HEK293 (cell line): ENCODE results near the gene KIF22.
A peak's percentile ranks its signal among the peaks of the same experiment; 100 is the strongest.

Source experiments
- CTCF ChIA-PET: fragments of 350-600 bp; formaldehyde crosslinking; extraction: SDS; loops from one replicate; lab custom pipeline; 2021; ENCODE audit warnings: antibody characterized with exemption; lab: Yijun Ruan, JAX
- POLR2A ChIA-PET: fragments of 300-600 bp; formaldehyde crosslinking; extraction: SDS; loops from one replicate; lab custom pipeline; 2020; ENCODE audit warnings: antibody characterized with exemption, inconsistent platforms; lab: Yijun Ruan, JAX
- H3K27ac ChIP-seq: fragments of 200-500 bp; sonication (Bioruptor generic); 2 replicates; pipeline ENCODE4 v1.5.1; 2014; ENCODE audit warnings: low read depth, low read length, control low read depth, inconsistent platforms; ENCODE audit errors: extremely low read depth
- H3K36me3 ChIP-seq, 2 experiments: fragments of 200-500 bp in 1 of 2; sonication (Bioruptor generic) in 1 of 2; 1 replicate in 1 of 2; 2 replicates in 1 of 2; pipeline ENCODE4 v1.5.1; 2014 to 2017; ENCODE audit warnings: inconsistent platforms in 2 of 2, low read length in 2 of 2; ENCODE audit not compliant: control insufficient read depth in 2 of 2, insufficient read depth in 1 of 2
- H3K4me1 ChIP-seq: fragments of 200-500 bp; sonication (Bioruptor generic); 2 replicates; pipeline ENCODE4 v1.5.1; 2014; ENCODE audit warnings: mild to moderate bottlenecking, low read length, inconsistent platforms; ENCODE audit not compliant: control insufficient read depth, insufficient read depth
- H3K4me3 ChIP-seq: 2 replicates; pipeline ENCODE4 v1.5.1; 2011; ENCODE audit warnings: low read depth, mild to moderate bottlenecking, control low read depth, low read length, moderate library complexity
- H3K9me3 ChIP-seq: fragments of 200-500 bp; sonication (Bioruptor generic); 2 replicates; pipeline ENCODE4 v1.5.1; 2014; ENCODE audit warnings: low read depth, low read length, inconsistent platforms; ENCODE audit not compliant: control insufficient read depth, insufficient read depth
- GFI1B ChIP-seq: fragments of 450-650 bp; formaldehyde crosslinking; IDR thresholded peaks from 2 replicates; pipeline ENCODE4 v1.5.1; 2016; ENCODE audit warnings: missing biosample characterization, missing genetic modification characterization
- GLIS2 ChIP-seq: fragments of 450-650 bp; formaldehyde crosslinking; IDR thresholded peaks from 2 replicates; pipeline ENCODE4 v1.5.1; 2016; ENCODE audit warnings: missing biosample characterization, missing genetic modification characterization
- IKZF3 ChIP-seq: fragments of 450-650 bp; IDR thresholded peaks from 2 replicates; pipeline ENCODE4 v1.5.0; 2018; ENCODE audit warnings: missing biosample characterization, mild to moderate bottlenecking, missing genetic modification characterization, moderate library complexity
- SCRT2 ChIP-seq: fragments of 450-650 bp; formaldehyde crosslinking; IDR thresholded peaks from 2 replicates; pipeline ENCODE4 v1.5.1; 2016; ENCODE audit warnings: missing biosample characterization, missing genetic modification characterization
- SETDB1 ChIP-seq: IDR thresholded peaks from one replicate; pipeline ENCODE4 v1.6.1; 2017; ENCODE audit warnings: mild to moderate bottlenecking, low read length, moderate library complexity, mixed read lengths; ENCODE audit not compliant: insufficient read length
- SP3 ChIP-seq: fragments of 450-650 bp; formaldehyde crosslinking; IDR thresholded peaks from 2 replicates; pipeline ENCODE4 v1.5.1; 2016; ENCODE audit warnings: missing biosample characterization, missing genetic modification characterization
- ZEB2 ChIP-seq: fragments of 450-650 bp; formaldehyde crosslinking; IDR thresholded peaks from 2 replicates; pipeline ENCODE4 v1.5.1; 2016; ENCODE audit warnings: missing biosample characterization, missing genetic modification characterization
- ZFP3 ChIP-seq: fragments of 450-650 bp; formaldehyde crosslinking; IDR thresholded peaks from 2 replicates; pipeline ENCODE4 v1.5.1; 2016; ENCODE audit warnings: low read depth, missing biosample characterization, missing genetic modification characterization
- ZIC2 ChIP-seq: fragments of 450-650 bp; formaldehyde crosslinking; IDR thresholded peaks from 2 replicates; pipeline ENCODE4 v1.5.1; 2016; ENCODE audit warnings: missing biosample characterization, missing genetic modification characterization
- ZNF133 ChIP-seq: fragments of 450-650 bp; formaldehyde crosslinking; IDR thresholded peaks from 2 replicates; pipeline ENCODE4 v1.5.1; 2016; ENCODE audit warnings: missing biosample characterization, missing genetic modification characterization
- ZNF211 ChIP-seq: fragments of 450-650 bp; formaldehyde crosslinking; IDR thresholded peaks from 2 replicates; pipeline ENCODE4 v1.5.1; 2016; ENCODE audit warnings: low read depth, missing biosample characterization, missing genetic modification characterization
- ZNF248 ChIP-seq: fragments of 450-650 bp; formaldehyde crosslinking; IDR thresholded peaks from 2 replicates; pipeline ENCODE4 v1.5.1; 2017; ENCODE audit warnings: missing biosample characterization, missing genetic modification characterization
- ZNF362 ChIP-seq: fragments of 450-650 bp; formaldehyde crosslinking; IDR thresholded peaks from 2 replicates; pipeline ENCODE4 v1.5.1; 2016; ENCODE audit warnings: missing biosample characterization, missing genetic modification characterization
- ZNF394 ChIP-seq: fragments of 450-650 bp; formaldehyde crosslinking; IDR thresholded peaks from 2 replicates; pipeline ENCODE4 v1.5.1; 2016; ENCODE audit warnings: missing biosample characterization, missing genetic modification characterization, mild to moderate bottlenecking, moderate library complexity, borderline replicate concordance
- ZNF416 ChIP-seq: fragments of 450-650 bp; formaldehyde crosslinking; IDR thresholded peaks from 2 replicates; pipeline ENCODE4 v1.5.1; 2016; ENCODE audit warnings: missing biosample characterization, missing genetic modification characterization
- ZNF426 ChIP-seq: fragments of 450-650 bp; formaldehyde crosslinking; IDR thresholded peaks from 2 replicates; pipeline ENCODE4 v1.5.1; 2017; ENCODE audit warnings: missing biosample characterization, missing genetic modification characterization, mild to moderate bottlenecking, inconsistent platforms, moderate library complexity
- ZNF530 ChIP-seq: fragments of 450-650 bp; formaldehyde crosslinking; IDR thresholded peaks from 2 replicates; pipeline ENCODE4 v1.5.1; 2016; ENCODE audit warnings: low read depth, missing biosample characterization, missing genetic modification characterization
- ZNF548 ChIP-seq: fragments of 450-650 bp; formaldehyde crosslinking; IDR thresholded peaks from 2 replicates; pipeline ENCODE4 v1.5.1; 2016; ENCODE audit warnings: missing biosample characterization, missing genetic modification characterization
- ZNF558 ChIP-seq: fragments of 450-650 bp; formaldehyde crosslinking; IDR thresholded peaks from 2 replicates; pipeline ENCODE4 v1.5.1; 2016; ENCODE audit warnings: missing biosample characterization, missing genetic modification characterization
- ZNF561 ChIP-seq: fragments of 450-650 bp; IDR thresholded peaks from 2 replicates; pipeline ENCODE4 v1.5.1; 2018; ENCODE audit warnings: missing biosample characterization, missing genetic modification characterization, borderline replicate concordance
- ZNF660 ChIP-seq: fragments of 450-650 bp; IDR thresholded peaks from 2 replicates; pipeline ENCODE4 v1.5.1; 2018; ENCODE audit warnings: missing biosample characterization, mild to moderate bottlenecking, missing genetic modification characterization
- ZNF664 ChIP-seq: fragments of 450-650 bp; formaldehyde crosslinking; IDR thresholded peaks from 2 replicates; pipeline ENCODE4 v1.5.1; 2016; ENCODE audit warnings: missing biosample characterization, missing genetic modification characterization
- TF ChIP-seq, protein P1 (sequence below): fragments of 450-650 bp; formaldehyde crosslinking; IDR thresholded peaks from 2 replicates; pipeline ENCODE4 v1.5.0; 2017; ENCODE audit warnings: missing biosample characterization, missing genetic modification characterization, borderline replicate concordance
- TF ChIP-seq, protein P2 (sequence below): fragments of 450-650 bp; formaldehyde crosslinking; IDR thresholded peaks from 2 replicates; pipeline ENCODE4 v1.5.1; 2016; ENCODE audit warnings: missing biosample characterization, missing genetic modification characterization
- TF ChIP-seq, protein P3 (sequence below): fragments of 450-650 bp; IDR thresholded peaks from 2 replicates; pipeline ENCODE4 v1.5.1; 2018; ENCODE audit warnings: missing biosample characterization, mild to moderate bottlenecking, missing genetic modification characterization
- TF ChIP-seq, protein P4 (sequence below): fragments of 450-650 bp; formaldehyde crosslinking; IDR thresholded peaks from 2 replicates; pipeline ENCODE4 v1.5.1; 2016; ENCODE audit warnings: missing biosample characterization, missing genetic modification characterization

The KIF22 gene

DNA sequence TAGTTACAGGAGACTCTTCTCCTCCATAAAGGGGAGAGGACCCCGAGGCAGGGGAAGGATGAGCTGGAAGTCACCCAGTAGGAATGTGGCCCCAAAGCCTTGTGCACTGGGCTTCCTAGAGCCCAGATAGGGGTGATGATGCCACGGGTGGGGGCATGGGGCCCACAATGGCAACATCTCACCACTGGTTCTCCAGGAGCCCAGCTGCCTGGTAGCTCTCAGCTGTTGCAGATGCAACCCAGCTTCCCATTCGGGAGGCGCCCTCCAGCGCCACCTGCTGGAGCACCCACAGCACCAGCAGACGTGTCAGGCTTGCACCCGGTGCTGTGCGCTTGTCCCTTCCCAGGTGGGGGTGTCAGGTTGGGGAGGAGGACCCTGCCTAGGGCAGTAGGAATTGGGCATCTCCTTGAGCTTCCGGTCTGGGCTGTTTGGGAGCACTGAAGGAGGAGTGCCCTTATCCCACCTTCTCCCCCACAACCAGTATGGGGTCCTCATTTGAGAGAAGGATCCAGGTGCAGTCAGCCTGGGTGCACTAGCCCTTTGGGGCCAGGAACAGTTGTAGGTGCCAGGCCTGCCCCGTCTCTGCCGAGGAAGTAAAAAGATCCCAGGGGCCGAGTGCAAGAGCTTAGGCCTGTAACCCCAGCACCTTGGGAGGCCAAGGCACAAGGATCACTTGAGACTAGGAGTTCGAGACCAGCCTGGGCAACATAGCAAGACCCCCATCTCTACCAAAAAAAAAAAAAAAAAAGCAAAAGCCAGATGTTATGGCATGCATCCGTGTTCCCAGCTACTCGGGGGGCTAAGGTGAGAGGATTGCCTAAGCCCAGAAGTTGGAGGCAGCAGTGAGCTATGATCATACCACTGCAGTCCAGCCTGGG, 58.1 kb downstream of the KIF22 start:
- ChIA-PET CTCF (interaction anchor here (0.6 to 5.0 kb wide), 68 partner anchors 11 to 1355 kb away, joined by 3 to 74 read pairs (median 4); partner anchors contain the start of genes ASPHD1, C16orf92, CDIPT and HIRIP3), POLR2A (interaction anchor here (0.6 to 3.2 kb wide), 13 partner anchors 20 to 1105 kb away, joined by 3 to 13 read pairs (median 5); partner anchors contain the start of genes MAZ, MVP, PAGR1 and PRRT2)
- no peak overlapping the region for H3K27ac ChIP-seq
- H3K4me1 ChIP-seq = no peaks in the 10 kb centered on the region
- peaks cover 0 to 9% of the 10 kb centered on the region in 2 experiments; a peak in 1 of 3 replicates for H3K36me3 ChIP-seq
- H3K9me3 ChIP-seq = no peaks in the 10 kb centered on the region
- no peak overlapping the region for H3K4me3 ChIP-seq
- TF ChIP-seq ZNF558 (tag by site-specific recombination) (no peak), ZNF416 (no peak), IKZF3 (tag by site-specific recombination) (peak; percentile 62), ZNF248 (tag by site-specific recombination) (no peak), ZNF664 (tag by site-specific recombination) (no peak), GLIS2 (tag by site-specific recombination) (no peak), ZEB2 (tag by site-specific recombination) (peak; percentile 46; the same call in 1 of the 2 replicates), ZNF133 (tag by site-specific recombination) (no peak), SETDB1 (no peak), SCRT2 (tag by site-specific recombination) (peak; percentile 91), SP3 (tag by site-specific recombination) (no peak), ZFP3 (tag by site-specific recombination) (no peak), ZIC2 (tag by site-specific recombination) (no peak), ZNF561 (tag by site-specific recombination) (no peak), ZNF426 (tag by site-specific recombination) (no peak), ZNF394 (tag by site-specific recombination) (peak; percentile 57; the same call in 1 of the 2 replicates), ZNF530 (tag by site-specific recombination) (no peak), ZNF660 (tag by site-specific recombination) (no peak; the same call in 1 of the 2 replicates), ZNF211 (tag by site-specific recombination) (no peak), ZNF362 (no peak), ZNF548 (no peak), GFI1B (tag by site-specific recombination) (no peak)
- TF ChIP-seq, protein P1, sequence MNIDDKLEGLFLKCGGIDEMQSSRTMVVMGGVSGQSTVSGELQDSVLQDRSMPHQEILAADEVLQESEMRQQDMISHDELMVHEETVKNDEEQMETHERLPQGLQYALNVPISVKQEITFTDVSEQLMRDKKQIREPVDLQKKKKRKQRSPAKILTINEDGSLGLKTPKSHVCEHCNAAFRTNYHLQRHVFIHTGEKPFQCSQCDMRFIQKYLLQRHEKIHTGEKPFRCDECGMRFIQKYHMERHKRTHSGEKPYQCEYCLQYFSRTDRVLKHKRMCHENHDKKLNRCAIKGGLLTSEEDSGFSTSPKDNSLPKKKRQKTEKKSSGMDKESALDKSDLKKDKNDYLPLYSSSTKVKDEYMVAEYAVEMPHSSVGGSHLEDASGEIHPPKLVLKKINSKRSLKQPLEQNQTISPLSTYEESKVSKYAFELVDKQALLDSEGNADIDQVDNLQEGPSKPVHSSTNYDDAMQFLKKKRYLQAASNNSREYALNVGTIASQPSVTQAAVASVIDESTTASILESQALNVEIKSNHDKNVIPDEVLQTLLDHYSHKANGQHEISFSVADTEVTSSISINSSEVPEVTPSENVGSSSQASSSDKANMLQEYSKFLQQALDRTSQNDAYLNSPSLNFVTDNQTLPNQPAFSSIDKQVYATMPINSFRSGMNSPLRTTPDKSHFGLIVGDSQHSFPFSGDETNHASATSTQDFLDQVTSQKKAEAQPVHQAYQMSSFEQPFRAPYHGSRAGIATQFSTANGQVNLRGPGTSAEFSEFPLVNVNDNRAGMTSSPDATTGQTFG = no peak
- TF ChIP-seq, protein P2, sequence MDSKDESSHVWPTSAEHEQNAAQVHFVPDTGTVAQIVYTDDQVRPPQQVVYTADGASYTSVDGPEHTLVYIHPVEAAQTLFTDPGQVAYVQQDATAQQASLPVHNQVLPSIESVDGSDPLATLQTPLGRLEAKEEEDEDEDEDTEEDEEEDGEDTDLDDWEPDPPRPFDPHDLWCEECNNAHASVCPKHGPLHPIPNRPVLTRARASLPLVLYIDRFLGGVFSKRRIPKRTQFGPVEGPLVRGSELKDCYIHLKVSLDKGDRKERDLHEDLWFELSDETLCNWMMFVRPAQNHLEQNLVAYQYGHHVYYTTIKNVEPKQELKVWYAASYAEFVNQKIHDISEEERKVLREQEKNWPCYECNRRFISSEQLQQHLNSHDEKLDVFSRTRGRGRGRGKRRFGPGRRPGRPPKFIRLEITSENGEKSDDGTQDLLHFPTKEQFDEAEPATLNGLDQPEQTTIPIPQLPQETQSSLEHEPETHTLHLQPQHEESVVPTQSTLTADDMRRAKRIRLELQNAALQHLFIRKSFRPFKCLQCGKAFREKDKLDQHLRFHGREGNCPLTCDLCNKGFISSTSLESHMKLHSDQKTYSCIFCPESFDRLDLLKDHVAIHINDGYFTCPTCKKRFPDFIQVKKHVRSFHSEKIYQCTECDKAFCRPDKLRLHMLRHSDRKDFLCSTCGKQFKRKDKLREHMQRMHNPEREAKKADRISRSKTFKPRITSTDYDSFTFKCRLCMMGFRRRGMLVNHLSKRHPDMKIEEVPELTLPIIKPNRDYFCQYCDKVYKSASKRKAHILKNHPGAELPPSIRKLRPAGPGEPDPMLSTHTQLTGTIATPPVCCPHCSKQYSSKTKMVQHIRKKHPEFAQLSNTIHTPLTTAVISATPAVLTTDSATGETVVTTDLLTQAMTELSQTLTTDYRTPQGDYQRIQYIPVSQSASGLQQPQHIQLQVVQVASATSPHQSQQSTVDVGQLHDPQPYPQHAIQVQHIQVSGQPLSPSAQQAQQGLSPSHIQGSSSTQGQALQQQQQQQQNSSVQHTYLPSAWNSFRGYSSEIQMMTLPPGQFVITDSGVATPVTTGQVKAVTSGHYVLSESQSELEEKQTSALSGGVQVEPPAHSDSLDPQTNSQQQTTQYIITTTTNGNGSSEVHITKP (tag by site-specific recombination) = peak; percentile 17; the same call in 1 of the 2 replicates
- TF ChIP-seq, protein P3, sequence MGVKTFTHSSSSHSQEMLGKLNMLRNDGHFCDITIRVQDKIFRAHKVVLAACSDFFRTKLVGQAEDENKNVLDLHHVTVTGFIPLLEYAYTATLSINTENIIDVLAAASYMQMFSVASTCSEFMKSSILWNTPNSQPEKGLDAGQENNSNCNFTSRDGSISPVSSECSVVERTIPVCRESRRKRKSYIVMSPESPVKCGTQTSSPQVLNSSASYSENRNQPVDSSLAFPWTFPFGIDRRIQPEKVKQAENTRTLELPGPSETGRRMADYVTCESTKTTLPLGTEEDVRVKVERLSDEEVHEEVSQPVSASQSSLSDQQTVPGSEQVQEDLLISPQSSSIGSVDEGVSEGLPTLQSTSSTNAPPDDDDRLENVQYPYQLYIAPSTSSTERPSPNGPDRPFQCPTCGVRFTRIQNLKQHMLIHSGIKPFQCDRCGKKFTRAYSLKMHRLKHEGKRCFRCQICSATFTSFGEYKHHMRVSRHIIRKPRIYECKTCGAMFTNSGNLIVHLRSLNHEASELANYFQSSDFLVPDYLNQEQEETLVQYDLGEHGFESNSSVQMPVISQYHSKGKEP = peak; percentile 72; the same call in 1 of the 2 replicates
- TF ChIP-seq, protein P4, sequence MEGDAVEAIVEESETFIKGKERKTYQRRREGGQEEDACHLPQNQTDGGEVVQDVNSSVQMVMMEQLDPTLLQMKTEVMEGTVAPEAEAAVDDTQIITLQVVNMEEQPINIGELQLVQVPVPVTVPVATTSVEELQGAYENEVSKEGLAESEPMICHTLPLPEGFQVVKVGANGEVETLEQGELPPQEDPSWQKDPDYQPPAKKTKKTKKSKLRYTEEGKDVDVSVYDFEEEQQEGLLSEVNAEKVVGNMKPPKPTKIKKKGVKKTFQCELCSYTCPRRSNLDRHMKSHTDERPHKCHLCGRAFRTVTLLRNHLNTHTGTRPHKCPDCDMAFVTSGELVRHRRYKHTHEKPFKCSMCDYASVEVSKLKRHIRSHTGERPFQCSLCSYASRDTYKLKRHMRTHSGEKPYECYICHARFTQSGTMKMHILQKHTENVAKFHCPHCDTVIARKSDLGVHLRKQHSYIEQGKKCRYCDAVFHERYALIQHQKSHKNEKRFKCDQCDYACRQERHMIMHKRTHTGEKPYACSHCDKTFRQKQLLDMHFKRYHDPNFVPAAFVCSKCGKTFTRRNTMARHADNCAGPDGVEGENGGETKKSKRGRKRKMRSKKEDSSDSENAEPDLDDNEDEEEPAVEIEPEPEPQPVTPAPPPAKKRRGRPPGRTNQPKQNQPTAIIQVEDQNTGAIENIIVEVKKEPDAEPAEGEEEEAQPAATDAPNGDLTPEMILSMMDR (tag by site-specific recombination) = peak; percentile 89
